ENCODE results near the gene C1orf198. TPM values are rescaled to one million over a fixed set of nuclear protein-coding genes. Genes with fewer than 3 reads are reported as not detected.
A peak's percentile ranks its signal among the peaks of the same experiment; 100 is the strongest.

The C1orf198 gene
- total RNA-seq, 1 donor from 2014 or later, result 62.5 TPM

DNA sequence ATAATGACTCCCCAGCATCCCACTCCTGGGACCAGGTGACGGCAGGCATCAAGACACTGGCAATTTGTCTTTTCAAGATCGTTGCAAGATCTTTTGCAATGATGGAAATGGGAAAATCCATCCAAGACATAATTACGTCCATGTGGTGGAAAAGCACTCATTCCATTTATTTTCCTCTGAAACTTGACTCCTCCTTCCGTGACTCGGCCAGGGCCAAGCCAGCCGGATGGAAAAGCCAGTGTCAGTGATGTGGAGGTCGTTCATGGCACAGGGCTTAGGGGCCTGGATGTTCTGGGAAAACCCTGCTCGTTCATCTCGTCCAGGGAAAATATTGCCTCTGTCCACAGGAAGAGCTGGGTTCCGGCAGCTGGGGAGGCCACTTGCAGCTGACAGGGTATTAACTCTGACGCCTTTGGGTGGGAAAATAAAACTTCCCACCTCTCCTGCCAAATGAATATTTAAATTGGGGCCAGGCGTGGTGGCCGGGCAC lies 46.2 kb downstream of the C1orf198 start:
- peaks cover 36% of the 10 kb centered on the region for H3K4me1 Mint-ChIP-seq (ENCODE audit: unreplicated experiment)
- no peaks in the 10 kb centered on the region for H3K27me3 Mint-ChIP-seq
- no peak overlapping the region for H3K27ac Mint-ChIP-seq
- no peaks in the 10 kb centered on the region for H3K9me3 Mint-ChIP-seq
- H3K36me3 Mint-ChIP-seq, result no peaks in the 10 kb centered on the region
- H3K4me3 Mint-ChIP-seq, result peak overlapping the region; percentile 39
- TF ChIP-seq, protein P1, sequence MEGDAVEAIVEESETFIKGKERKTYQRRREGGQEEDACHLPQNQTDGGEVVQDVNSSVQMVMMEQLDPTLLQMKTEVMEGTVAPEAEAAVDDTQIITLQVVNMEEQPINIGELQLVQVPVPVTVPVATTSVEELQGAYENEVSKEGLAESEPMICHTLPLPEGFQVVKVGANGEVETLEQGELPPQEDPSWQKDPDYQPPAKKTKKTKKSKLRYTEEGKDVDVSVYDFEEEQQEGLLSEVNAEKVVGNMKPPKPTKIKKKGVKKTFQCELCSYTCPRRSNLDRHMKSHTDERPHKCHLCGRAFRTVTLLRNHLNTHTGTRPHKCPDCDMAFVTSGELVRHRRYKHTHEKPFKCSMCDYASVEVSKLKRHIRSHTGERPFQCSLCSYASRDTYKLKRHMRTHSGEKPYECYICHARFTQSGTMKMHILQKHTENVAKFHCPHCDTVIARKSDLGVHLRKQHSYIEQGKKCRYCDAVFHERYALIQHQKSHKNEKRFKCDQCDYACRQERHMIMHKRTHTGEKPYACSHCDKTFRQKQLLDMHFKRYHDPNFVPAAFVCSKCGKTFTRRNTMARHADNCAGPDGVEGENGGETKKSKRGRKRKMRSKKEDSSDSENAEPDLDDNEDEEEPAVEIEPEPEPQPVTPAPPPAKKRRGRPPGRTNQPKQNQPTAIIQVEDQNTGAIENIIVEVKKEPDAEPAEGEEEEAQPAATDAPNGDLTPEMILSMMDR (conservative IDR thresholded peaks at IDR 0.05), result no peak
- peak; percentile 57 for DNase-seq (ENCODE audit: extremely low spot score, unreplicated experiment)

DNA sequence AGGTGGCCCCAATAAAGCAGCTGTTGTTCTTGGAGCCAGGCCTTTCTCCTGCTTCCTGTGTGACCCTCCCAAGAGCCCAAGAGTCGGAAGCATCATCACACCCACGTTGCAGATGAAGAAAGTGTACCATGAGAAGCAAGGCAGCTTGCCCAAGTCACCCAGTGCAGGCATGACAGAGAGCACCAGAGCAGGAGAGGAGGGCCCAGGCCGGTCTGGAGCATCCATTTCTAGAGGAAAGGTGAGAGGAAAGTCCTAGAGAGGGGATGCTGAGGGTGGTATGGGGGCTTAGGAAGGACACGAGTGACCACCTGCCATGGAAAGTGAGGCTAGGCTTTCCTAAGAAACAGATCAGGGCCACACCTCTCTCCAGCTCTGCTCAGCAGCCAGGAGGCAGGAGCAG lies 47.0 kb downstream of the C1orf198 start:
- no peak overlapping the region for H3K27ac Mint-ChIP-seq
- TF ChIP-seq, protein P1 (conservative IDR thresholded peaks at IDR 0.05), result no peak
- peak; percentile 48 for DNase-seq (ENCODE audit: extremely low spot score, unreplicated experiment)
- H3K9me3 Mint-ChIP-seq, result no peaks in the 10 kb centered on the region
- H3K4me1 Mint-ChIP-seq (ENCODE audit: unreplicated experiment), result peaks cover 36% of the 10 kb centered on the region
- no peaks in the 10 kb centered on the region for H3K36me3 Mint-ChIP-seq
- H3K27me3 Mint-ChIP-seq, result no peaks in the 10 kb centered on the region
- H3K4me3 Mint-ChIP-seq, result no peak overlapping the region

DNA sequence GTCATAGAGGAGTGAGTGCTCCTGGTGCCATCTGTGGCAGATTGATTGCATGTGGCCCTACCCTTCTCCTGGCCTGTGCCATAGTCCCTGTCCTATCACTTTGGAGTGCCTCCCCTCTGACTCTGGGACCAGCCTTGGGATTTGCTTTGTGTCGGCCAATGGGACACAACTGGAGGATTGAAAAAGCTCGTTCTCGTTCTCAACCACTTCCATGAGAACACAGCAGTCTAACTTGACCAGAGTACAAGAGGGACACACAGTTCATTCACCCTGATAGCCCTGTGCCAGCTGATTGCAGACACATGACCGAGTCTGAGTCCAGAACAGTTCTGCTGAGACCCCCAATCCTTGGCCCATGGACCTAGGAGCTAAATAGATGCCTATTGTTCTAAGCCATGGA lies 47.8 kb downstream of the C1orf198 start:
- peaks cover 31% of the 10 kb centered on the region for H3K4me1 Mint-ChIP-seq (ENCODE audit: unreplicated experiment)
- TF ChIP-seq, protein P1 (conservative IDR thresholded peaks at IDR 0.05), result no peak

DNA sequence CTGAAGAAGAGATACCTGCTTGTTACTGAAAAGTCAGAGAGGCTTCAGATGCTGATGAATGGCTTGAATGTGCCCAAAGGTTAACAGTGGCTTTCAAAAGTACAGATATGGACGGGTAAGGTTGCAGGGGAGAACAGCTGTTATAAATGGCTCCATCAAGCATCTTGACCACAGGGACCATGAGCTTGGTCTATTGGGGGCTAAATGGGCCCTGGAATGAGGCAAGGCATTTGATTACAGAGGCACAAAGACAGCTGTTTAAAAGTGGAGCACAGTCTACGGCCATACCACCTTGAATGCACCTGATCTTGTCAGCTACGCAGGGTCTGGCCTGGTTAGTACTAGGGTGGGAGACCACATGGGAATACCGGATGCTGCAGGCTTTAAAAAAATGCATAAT lies 48.3 kb downstream of the C1orf198 start:
- H3K27ac Mint-ChIP-seq, result no peak overlapping the region
- TF ChIP-seq, protein P1 (conservative IDR thresholded peaks at IDR 0.05), result no peak
- peak; percentile 29 for DNase-seq (ENCODE audit: extremely low spot score, unreplicated experiment)
- no peak overlapping the region for H3K4me3 Mint-ChIP-seq
- H3K9me3 Mint-ChIP-seq, result no peaks in the 10 kb centered on the region
- H3K27me3 Mint-ChIP-seq, result no peaks in the 10 kb centered on the region
- H3K36me3 Mint-ChIP-seq, result no peaks in the 10 kb centered on the region
- H3K4me1 Mint-ChIP-seq (ENCODE audit: unreplicated experiment), result peaks cover 26% of the 10 kb centered on the region

More for the DNA sequence above, 47.8 kb downstream of the C1orf198 start:
- H3K27ac Mint-ChIP-seq, result no peak overlapping the region
- no peak overlapping the region for H3K4me3 Mint-ChIP-seq
- H3K27me3 Mint-ChIP-seq, result no peaks in the 10 kb centered on the region
- no peaks in the 10 kb centered on the region for H3K9me3 Mint-ChIP-seq
- DNase-seq (ENCODE audit: extremely low spot score, unreplicated experiment), result peak; percentile 29
- H3K36me3 Mint-ChIP-seq, result no peaks in the 10 kb centered on the region

DNA sequence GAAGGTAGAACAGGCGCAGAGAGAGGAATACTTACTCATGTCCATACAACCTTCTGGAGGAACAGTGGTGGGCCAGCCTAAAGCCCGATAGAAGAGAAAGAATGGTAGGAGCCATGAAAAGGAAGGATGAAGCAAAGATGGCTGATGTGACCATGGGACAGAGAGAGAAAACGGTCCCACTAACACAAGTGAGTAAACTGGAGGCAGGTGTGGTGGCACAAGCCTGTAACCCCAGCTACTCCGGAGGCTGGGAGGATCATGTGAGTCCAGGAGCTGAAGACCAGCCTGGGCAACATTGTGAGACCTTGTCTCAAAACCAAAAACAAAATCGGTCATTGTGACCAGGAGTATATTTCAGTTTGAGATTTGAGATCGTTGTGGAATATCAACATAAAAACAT lies 49.4 kb downstream of the C1orf198 start:
- peaks cover 15% of the 10 kb centered on the region for H3K4me1 Mint-ChIP-seq (ENCODE audit: unreplicated experiment)
- no peaks in the 10 kb centered on the region for H3K36me3 Mint-ChIP-seq
- H3K9me3 Mint-ChIP-seq, result no peaks in the 10 kb centered on the region
- TF ChIP-seq, protein P1 (conservative IDR thresholded peaks at IDR 0.05), result no peak
- no peak overlapping the region for H3K4me3 Mint-ChIP-seq
- H3K27ac Mint-ChIP-seq, result no peak overlapping the region
- H3K27me3 Mint-ChIP-seq, result no peaks in the 10 kb centered on the region
- DNase-seq (ENCODE audit: extremely low spot score, unreplicated experiment), result peak; percentile 22

DNA sequence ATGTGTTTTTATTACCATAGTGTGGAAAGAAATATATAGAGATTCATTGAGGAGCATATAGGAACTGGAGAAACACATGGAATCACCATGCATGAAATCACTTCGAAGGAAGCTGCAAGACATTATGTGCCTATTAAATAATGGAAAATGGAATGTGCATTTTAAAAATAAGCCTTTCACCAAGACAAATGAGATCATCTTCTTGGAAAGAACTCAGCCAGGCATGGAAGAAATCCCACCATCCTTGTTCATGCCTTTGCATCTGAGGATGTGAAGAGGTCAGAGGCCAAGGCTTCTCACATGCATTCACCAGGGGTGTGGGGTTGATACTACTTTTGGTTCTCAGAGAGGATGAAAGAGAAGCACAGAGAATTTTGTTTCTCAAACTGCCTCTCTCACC lies 50.0 kb downstream of the C1orf198 start:
- no peaks in the 10 kb centered on the region for H3K27me3 Mint-ChIP-seq
- no peaks in the 10 kb centered on the region for H3K9me3 Mint-ChIP-seq
- H3K27ac Mint-ChIP-seq, result no peak overlapping the region
- no peak overlapping the region for H3K4me3 Mint-ChIP-seq
- H3K36me3 Mint-ChIP-seq, result no peaks in the 10 kb centered on the region
- no peak for DNase-seq (ENCODE audit: extremely low spot score, unreplicated experiment)
- peaks cover 12% of the 10 kb centered on the region for H3K4me1 Mint-ChIP-seq (ENCODE audit: unreplicated experiment)
- TF ChIP-seq, protein P1 (conservative IDR thresholded peaks at IDR 0.05), result no peak

Measured in type B pancreatic cell (in vitro differentiated cells).